ENCODE measurements around the gene POM121L2.

Gene POM121L2

DNA sequence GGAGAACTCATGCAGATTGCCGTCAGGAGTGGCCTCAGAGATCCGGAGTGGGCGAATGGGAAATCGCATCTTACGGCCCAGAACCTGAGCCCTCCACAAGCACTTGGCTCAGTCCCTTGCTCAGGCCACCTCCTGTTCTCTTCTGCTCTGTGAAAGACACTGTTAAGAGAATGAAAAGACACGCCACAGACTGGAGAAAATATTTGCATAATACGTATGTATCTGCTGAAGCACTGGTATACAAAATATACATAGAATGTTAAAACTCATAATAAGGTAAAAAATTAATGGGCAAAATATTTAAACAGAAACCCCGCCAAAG is 838 bp upstream of the POM121L2 start:
- H3K4me3 ChIP-seq: peak overlapping the region; percentile 68
- no peak overlapping the region for H3K27ac ChIP-seq
- TF ChIP-seq, protein P1, sequence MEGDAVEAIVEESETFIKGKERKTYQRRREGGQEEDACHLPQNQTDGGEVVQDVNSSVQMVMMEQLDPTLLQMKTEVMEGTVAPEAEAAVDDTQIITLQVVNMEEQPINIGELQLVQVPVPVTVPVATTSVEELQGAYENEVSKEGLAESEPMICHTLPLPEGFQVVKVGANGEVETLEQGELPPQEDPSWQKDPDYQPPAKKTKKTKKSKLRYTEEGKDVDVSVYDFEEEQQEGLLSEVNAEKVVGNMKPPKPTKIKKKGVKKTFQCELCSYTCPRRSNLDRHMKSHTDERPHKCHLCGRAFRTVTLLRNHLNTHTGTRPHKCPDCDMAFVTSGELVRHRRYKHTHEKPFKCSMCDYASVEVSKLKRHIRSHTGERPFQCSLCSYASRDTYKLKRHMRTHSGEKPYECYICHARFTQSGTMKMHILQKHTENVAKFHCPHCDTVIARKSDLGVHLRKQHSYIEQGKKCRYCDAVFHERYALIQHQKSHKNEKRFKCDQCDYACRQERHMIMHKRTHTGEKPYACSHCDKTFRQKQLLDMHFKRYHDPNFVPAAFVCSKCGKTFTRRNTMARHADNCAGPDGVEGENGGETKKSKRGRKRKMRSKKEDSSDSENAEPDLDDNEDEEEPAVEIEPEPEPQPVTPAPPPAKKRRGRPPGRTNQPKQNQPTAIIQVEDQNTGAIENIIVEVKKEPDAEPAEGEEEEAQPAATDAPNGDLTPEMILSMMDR (IDR thresholded peaks at IDR 0.05): no peak
- DNase-seq (ENCODE audit: low spot score): no peak

DNA sequence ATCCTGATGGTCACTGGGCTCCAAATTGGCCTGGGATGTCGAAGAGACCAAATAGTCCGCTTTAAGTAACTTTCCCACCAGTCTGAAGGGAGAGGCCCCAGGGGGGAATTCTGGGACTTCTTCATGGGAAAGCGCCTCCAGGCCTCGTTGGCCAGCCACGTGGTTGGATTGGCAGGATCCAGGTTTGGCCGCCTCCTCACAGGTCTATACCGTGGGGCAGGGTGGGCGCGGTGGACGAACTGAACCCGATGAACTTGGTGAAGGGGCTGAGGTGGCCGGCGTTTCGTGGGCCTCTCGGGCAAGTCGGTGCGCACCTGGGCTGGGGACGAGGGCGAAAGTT is 297 bp downstream of the POM121L2 start:
- TF ChIP-seq, protein P1 (IDR thresholded peaks at IDR 0.05): no peak
- H3K4me3 ChIP-seq: peak overlapping the region; percentile 68
- no peak for DNase-seq (ENCODE audit: low spot score)
- H3K27ac ChIP-seq: no peak overlapping the region

DNA sequence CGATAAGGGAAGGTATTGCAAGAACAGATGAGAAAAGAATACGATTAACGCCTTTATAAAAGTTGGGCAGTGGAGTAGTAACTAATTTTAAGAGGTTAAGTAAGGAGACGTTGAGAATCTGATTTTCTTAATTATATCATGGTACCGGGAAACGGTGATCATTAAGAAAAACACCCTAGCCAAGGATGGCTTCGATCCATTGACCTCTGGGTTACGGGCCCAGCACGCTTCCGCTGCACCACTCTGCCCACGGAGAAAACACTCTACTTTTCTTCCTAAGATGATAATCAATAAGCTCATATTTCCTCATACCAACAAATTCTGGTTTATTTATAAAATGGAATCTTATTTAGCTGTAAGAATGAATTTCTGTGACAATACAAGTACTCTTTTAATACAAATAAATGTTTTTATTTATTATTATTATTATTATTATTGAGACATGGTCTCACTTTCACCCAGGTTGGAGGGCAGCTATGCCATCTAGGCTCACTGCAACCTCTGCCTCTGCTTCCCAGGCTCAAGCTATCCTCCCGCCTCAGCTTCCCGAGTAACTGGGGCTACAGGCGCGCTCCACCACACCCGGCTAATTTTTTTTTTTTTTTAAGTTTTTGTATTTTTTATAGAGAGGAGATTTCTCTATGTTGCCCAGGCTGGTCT is 8.3 kb downstream of the POM121L2 start:
- TF ChIP-seq, protein P1 (IDR thresholded peaks at IDR 0.05): no peak
- no peak overlapping the region for H3K27ac ChIP-seq
- no peak overlapping the region for H3K4me3 ChIP-seq
- no peak for DNase-seq (ENCODE audit: low spot score)

DNA sequence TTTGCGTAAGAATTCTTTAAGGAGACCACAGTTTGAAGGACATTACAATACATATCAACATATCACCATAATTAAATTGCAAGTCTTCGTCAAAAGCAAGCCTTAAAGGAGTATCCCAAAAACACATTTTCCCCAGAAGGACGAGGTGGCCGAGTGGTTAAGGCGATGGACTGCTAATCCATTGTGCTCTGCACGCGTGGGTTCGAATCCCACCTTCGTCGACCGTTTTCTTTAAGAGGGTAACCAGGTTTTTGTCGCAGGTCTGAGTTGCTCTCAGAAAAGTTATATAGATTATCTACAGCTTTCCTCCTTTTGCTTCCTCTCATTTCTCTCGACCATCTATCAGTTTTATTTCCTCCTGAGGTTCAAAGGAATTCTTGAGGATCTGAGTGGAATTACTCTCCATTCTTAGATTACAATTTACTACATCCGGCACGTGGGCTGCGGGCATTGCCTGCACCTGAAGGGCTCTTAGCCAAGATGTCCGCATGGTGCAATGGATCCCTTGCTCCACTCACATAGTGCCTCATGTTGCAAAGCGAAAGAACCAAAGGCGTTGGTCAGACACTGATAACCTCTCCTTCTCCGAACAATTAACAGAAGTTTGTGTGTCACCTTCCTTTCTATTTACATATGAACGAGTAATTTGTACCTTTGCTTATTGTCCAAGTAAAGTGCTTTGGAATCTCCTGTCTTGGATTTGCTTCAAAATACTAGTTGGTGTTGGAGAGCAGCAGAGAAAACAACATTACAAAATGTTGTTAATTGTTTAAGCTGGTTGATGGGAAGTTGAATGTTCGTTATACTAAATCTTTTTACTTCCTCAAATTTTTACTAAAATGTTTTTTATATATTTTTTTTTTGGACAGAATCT is 14.0 kb downstream of the POM121L2 start:
- TF ChIP-seq, protein P1 (IDR thresholded peaks at IDR 0.05): no peak
- no peak for DNase-seq (ENCODE audit: low spot score)
- no peak overlapping the region for H3K27ac ChIP-seq

DNA sequence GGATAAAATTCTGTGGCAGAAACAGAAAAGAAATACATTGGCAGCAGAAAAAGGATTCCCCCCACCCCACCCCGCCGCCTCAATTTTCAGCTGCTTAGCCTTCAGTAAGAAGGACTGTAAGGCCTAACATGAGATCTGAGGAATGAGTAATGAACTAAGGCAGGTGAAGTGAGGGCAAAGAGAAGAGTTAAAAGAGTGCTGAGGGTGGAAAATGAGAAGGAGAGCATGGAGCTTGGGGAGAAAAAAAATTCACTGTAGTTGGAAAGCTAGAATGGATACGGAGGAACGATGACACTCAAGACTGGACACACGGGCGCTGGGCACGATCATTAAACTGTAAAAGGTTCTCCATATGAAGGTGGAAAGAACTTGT is 14.6 kb downstream of the POM121L2 start:
- TF ChIP-seq, protein P1 (IDR thresholded peaks at IDR 0.05): no peak
- DNase-seq (ENCODE audit: low spot score): no peak

More for the DNA sequence above, 14.0 kb downstream of the POM121L2 start:
- H3K4me3 ChIP-seq: no peak overlapping the region

DNA sequence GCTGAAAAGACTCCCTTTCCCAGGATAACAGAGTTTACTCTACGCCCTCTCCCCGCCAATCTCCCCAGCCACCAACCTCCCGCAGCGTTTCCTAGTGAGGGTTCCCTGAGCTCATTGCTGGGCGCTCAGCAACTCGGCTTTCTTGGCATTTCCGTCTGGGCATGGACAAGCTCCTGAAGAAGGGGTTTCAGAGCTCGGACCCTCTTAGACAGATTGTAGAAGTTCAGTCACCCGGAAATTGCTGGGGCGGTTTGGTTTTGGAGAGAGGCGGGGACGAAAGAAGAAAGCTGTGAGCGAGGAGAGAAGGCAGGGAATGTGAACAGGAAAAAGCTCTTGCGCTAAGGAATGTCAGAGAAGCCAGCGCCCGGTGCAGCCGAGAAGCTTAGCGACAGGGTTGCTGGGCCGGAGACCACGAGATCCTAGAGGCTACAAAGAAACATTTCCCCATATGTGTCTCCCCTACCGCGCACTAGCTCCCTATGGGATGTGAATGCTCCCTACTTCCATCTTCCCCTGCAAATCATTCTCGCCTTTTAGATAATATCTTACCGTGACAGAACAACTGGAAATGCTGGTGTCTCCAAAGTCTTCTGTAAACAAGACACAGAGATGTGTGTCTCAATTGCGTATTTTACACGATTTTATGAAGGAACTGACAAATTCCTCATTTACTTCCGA is 15.8 kb downstream of the POM121L2 start:
- H3K27ac ChIP-seq: no peak overlapping the region
- TF ChIP-seq, protein P1 (IDR thresholded peaks at IDR 0.05): no peak
- H3K4me3 ChIP-seq: no peak overlapping the region
- DNase-seq (ENCODE audit: low spot score): no peak

More for the DNA sequence above, 14.6 kb downstream of the POM121L2 start:
- no peak overlapping the region for H3K4me3 ChIP-seq
- no peak overlapping the region for H3K27ac ChIP-seq

All from coronary artery (tissue), 2 donors.